Hematopoietic multipotent progenitor cell treated with erythropoietin and hydrocortisone succinate and interleukin-3 and kit ligand, for 15 days (in vitro differentiated cells): ENCODE results near the gene TTC13.
A peak's percentile ranks its signal among the peaks of the same experiment; 100 is the strongest.

Source experiments
- DNase-seq: peaks from one replicate; pipeline ENCODE4 v3.0.0-alpha.2; 2015; ENCODE audit warnings: low spot score

Gene TTC13

GRCh38 chr1:230992100-230992774 is 13.6 kb upstream of the TTC13 start:
- no peak for DNase-seq

- DNase-seq: no peak
Observed at GRCh38 chr1:230987448-230987847, 8.8 kb upstream of the TTC13 start.

GRCh38 chr1:230986976-230987375 is 8.3 kb upstream of the TTC13 start:
- no peak for DNase-seq

- peak; percentile 51 for DNase-seq
Observed at GRCh38 chr1:230985711-230986110, 7.0 kb upstream of the TTC13 start.

- peak; percentile 58 for DNase-seq
Observed at GRCh38 chr1:230984622-230985515, 6.2 kb upstream of the TTC13 start.

- no peak for DNase-seq
Observed at GRCh38 chr1:230983811-230984210, 5.2 kb upstream of the TTC13 start.

- DNase-seq: no peak
Observed at GRCh38 chr1:230982696-230983095, 4.0 kb upstream of the TTC13 start.

GRCh38 chr1:230979952-230980351 is 1.3 kb upstream of the TTC13 start:
- DNase-seq: no peak

GRCh38 chr1:230979389-230979716 is 692 bp upstream of the TTC13 start:
- no peak for DNase-seq

- DNase-seq: peak; percentile 65
Observed at GRCh38 chr1:230977761-230978490, 735 bp downstream of the TTC13 start.

- DNase-seq: no peak
Observed at GRCh38 chr1:230976825-230977747, 1.6 kb downstream of the TTC13 start.

- DNase-seq: no peak
Observed at GRCh38 chr1:230976360-230976759, 2.3 kb downstream of the TTC13 start.

GRCh38 chr1:230975636-230976035 is 3.0 kb downstream of the TTC13 start:
- DNase-seq: no peak

- DNase-seq: no peak
Observed at GRCh38 chr1:230972855-230973271, 5.8 kb downstream of the TTC13 start.

GRCh38 chr1:230971771-230972170 is 6.9 kb downstream of the TTC13 start:
- DNase-seq: no peak

GRCh38 chr1:230970432-230970831 is 8.2 kb downstream of the TTC13 start:
- DNase-seq: no peak

- no peak for DNase-seq
Observed at GRCh38 chr1:230966358-230966873, 12.2 kb downstream of the TTC13 start.

GRCh38 chr1:230965535-230965934 is 13.1 kb downstream of the TTC13 start:
- no peak for DNase-seq

GRCh38 chr1:230964896-230965295 is 13.8 kb downstream of the TTC13 start:
- DNase-seq: no peak

- DNase-seq: no peak
Observed at GRCh38 chr1:230958370-230958769, 20.3 kb downstream of the TTC13 start.

- DNase-seq: no peak
Observed at GRCh38 chr1:230957580-230957989, 21.1 kb downstream of the TTC13 start.
